IPS DF 19.7 (cell line): ENCODE data around the gene ATP5ME.
"Not testable (repeated sequence)": the region's sequence is repeated elsewhere in the genome, so short reads cannot be mapped to it uniquely, and the experiment has no call there.

ENCODE experiments used
- DNase-seq: peaks from one replicate; pipeline ENCODE4 v3.0.0-alpha.2; 2013; ENCODE audit warnings: low read depth, low spot score

ATP5ME gene

GRCh38 chr4:669806-670559 is 4.1 kb downstream of the ATP5ME start:
- DNase-seq: not testable (repeated sequence)

GRCh38 chr4:668219-668618 is 5.9 kb downstream of the ATP5ME start:
- not testable (repeated sequence) for DNase-seq

GRCh38 chr4:667545-667925 is 6.5 kb downstream of the ATP5ME start:
- no peak for DNase-seq

- DNase-seq: no peak
These were observed 7.1 kb downstream of the ATP5ME start for GRCh38 chr4:666822-667544.

- no peak for DNase-seq
These were observed 7.7 kb downstream of the ATP5ME start for GRCh38 chr4:666436-666810.

- DNase-seq: no peak
These were observed 8.2 kb downstream of the ATP5ME start for GRCh38 chr4:665751-666435.

- DNase-seq: no peak
These were observed 8.7 kb downstream of the ATP5ME start for GRCh38 chr4:665381-665750.

GRCh38 chr4:664713-665231 is 9.3 kb downstream of the ATP5ME start:
- no peak for DNase-seq

- no peak for DNase-seq
These were observed 10.3 kb downstream of the ATP5ME start for GRCh38 chr4:663438-664428.

GRCh38 chr4:663046-663437 is 11.0 kb downstream of the ATP5ME start:
- DNase-seq: no peak

- no peak for DNase-seq
These were observed 12.0 kb downstream of the ATP5ME start for GRCh38 chr4:661881-662761.

- DNase-seq: no peak
These were observed 12.8 kb downstream of the ATP5ME start for GRCh38 chr4:661231-661630.

GRCh38 chr4:660401-660800 is 13.7 kb downstream of the ATP5ME start:
- DNase-seq: no peak

- DNase-seq: no peak
These were observed 14.2 kb downstream of the ATP5ME start for GRCh38 chr4:659851-660250.

- DNase-seq: no peak
These were observed 15.1 kb downstream of the ATP5ME start for GRCh38 chr4:658681-659667.

GRCh38 chr4:657834-658667 is 16.0 kb downstream of the ATP5ME start:
- DNase-seq: no peak

GRCh38 chr4:657338-657833 is 16.7 kb downstream of the ATP5ME start:
- DNase-seq: no peak
